GM19463 (cell line): ENCODE data around the gene DEK.
A peak's percentile ranks its signal among the peaks of the same experiment; 100 is the strongest.
"Not testable (repeated sequence)": the region's sequence is repeated elsewhere in the genome, so short reads cannot be mapped to it uniquely, and the experiment has no call there.

Experiments
- ATAC-seq: cut with Tn5 transposase; IDR thresholded peaks from one replicate; pipeline ENCODE4 v1.9.1; 2021; ENCODE audit warnings: mild to moderate bottlenecking, moderate library complexity; ENCODE audit not compliant: unreplicated experiment

DEK gene, protein sequence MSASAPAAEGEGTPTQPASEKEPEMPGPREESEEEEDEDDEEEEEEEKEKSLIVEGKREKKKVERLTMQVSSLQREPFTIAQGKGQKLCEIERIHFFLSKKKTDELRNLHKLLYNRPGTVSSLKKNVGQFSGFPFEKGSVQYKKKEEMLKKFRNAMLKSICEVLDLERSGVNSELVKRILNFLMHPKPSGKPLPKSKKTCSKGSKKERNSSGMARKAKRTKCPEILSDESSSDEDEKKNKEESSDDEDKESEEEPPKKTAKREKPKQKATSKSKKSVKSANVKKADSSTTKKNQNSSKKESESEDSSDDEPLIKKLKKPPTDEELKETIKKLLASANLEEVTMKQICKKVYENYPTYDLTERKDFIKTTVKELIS

DNA sequence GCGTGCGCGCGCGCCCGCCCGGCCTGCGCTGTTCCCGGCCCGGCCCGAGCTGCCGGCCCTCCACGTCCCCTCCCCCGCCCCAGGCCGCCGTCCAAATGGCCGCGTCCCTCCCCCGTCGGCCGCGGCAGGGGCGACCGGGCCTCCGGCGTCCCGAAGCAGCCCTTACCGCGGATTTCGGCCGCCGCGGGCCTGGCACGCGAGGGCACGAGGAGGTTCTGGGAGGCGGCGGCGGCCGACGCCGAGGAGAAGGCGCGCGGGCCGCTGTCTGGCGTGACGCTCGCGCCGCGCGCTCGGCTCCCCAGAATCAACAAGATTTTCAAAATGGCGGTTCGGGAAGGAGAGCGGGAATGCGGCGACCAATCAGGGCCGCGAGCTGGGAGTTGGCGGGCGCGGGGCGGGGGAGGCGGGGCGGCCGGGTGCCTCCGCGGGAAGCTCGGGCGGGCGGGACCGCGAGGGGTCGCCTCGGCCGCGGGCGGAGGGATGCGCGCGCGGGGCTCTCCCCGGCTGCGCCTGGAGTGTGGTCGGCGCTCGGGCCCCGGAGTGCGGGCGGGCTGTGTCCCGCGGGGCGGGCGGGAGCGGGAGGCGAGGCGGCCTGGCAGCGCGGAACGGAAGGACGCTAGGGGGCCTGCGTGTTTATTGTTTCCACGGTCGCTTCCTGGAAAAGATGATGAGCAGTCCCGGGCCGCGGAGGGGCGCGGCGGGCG, at the start of gene DEK:
Gene DEK (minus strand): TSS at position 312 of the 704 bp plus-strand sequence. CDS start 543 bp downstream, outside the sequence.
- peak; percentile 32 for ATAC-seq

DNA sequence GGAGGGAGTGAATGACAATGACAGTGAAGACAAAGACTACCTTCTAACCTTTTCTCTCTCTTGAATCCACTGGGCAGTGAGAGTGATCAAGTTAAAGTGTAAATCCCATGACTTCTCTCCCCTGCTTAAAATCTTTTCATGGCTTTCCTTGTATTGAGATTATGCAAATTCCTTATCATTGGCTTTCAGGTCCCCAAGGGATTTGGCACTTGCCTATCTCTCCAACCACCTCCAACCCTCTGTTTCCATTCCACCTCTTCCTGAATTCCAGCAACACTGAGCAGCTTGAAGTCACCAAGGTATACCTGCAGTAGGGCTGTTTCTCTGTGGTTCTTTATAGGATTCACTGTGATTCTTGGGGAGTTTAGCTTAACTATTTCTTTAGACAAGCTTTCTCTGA, 48.0 kb upstream of the DEK start:
- ATAC-seq = no peak

DNA sequence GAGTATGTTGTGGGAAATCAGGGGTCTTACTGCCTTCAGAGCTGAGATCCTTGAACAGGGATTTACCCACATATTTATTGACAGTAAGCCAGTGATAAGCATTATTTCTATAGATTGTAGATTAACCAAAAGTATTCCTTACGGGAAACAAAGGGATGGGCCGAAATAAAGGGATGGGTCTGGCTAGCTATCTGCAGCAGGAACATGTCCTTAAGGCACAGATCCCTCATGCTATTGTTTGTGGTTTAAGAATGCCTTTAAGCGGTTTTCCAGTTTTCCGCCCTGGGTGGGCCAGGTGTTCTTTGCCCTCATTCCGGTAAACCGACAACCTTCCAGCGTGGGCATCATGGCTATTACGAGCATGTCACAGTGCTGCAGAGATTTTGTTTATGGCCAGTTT, 45.7 kb upstream of the DEK start:
- not testable (repeated sequence) for ATAC-seq

DNA sequence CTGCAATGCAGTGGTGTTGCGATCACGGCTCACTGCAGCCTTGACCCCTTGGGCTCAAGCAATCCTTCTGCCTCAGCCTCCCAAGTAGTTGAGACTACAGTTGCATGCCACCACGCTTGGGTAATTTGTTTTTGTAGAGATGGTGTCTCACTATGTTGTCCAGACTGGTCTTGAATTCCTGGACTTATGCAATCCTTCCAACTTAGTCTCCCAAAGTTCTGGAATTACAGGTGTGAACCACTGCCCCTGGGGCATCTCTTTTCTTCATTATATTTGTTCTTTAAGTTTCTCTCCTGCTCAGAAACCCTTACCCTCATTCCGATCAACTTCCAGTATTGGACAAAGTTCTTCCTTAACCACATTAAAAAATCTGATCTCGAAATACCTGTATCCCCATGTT, 44.7 kb upstream of the DEK start:
- no peak for ATAC-seq

DNA sequence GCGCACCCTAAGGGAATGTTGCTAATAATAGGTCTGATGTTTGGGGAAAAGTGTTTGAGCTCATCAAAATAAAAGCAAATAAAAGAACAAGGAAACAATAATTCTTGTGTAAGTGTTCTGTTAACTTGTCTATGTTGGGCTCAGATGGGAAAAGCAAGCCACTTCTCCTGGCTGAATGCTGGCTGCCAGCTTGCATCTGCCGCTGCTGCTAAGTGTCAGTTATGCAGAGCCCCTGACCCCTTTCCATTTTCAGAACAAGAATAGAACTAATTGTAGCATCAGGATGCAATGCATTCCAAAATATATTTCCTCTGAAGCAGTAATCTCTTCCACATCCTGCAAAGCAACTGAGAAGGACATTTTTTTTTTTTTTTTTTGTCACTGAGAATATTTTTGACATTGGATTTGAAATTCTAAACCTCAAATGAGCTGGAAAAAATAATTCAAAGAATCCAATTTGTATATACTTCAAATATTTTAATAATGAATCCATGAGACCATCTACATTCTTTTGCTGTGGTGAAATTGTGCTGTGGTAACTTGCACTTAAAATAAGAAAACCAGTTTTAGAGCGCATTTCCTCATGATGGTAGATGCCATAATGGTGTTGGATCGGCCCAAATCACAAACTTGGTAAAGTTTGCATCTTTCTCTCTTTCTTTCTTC, 43.9 kb upstream of the DEK start:
- ATAC-seq = no peak

DNA sequence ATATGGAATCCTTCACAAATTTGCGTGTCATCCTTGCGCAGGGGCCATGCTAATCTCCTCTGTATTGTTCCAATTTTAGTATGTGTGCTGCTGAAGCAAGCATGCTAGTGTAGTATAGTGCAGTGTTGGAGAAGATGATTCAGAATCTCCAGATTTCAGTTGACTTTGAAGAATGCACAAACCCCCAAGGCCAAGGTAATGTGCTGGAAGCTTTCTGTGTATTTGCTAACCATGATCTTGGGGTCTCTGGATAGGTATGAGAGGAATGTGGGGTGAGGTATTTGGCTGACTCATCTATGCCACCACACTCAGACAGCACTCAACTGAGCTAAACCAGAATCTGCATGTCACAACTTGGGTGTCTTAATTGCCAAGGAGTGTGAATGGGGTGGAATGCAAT, 42.6 kb upstream of the DEK start:
- ATAC-seq = no peak

DNA sequence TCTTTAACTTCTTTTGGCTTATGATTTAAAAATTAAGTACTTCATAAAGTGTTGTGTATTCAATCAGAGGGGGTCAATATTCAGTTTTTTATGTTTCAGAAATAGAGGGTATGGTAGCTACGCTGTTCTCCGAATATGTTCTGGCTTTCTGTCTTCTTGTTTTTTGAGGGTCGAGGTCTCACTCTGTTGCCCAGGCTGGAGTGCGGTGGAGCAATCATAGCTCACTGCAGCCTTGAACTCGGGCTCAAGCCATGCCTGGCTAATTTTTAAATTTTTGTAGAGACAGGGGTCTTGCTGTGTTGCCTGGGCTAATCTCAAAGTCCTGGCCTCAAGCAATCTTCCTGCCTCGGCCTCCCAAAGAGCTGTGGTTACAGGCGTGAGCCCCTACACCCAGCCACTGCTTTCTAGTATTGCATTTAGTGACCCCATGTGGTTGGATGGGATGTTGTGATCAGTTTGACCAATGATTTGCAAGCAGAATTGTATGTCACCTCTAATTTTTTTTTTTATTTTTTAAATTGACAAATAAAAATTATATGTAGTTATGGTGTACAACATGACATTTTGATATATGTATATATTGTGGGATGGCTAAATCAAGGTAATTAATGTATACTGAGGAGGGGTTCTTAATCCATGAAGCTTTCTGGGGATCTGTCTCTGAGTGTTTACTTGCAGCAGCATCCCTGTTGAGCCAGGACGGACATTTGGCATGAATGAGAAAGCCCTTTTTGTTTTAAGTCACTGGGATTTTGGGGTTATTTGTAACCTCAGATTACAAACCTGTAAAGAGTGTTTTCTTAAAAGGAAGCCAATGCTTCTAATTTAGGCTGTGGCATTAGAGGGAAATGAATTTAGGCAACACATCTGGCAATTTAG, 38.5 kb upstream of the DEK start:
- no peak for ATAC-seq

DNA sequence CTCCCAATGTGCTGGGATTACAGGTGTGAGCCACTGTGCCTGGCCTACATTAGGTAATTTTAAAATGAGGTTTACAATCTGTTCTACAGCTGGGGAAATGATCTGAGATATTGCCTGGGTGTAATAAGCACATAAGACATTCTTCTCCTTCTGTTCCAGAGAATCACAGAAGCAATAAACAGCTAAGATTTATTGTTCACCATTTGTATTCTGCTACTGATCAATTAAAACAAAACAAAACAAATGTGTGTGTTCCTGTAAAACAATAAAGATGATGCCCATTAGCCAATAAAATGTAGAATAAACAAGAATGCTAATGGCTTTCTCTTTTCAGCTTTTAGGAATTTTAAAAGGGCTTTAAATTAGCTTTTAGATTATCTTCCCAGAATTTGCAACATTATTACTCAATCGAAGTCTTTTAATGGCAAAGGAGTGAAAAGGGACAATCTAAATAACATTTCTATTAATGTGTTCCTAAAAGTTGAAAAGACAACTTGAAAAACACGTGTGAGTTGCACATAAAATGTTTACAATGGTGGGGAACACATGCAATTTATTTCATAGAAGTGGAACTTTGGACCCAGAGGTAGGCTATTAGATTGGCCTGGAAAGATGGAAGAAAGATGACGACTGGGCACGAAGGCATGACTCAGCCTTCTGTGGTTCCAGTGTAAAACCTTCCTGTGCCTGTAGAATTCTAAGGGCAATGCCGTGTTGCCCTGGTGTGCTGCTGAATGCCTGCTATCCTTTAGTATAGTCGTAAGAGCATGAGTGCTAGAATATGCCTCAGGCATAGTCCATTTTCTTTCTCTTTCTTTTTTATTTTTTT, 29.0 kb upstream of the DEK start:
- no peak for ATAC-seq

DNA sequence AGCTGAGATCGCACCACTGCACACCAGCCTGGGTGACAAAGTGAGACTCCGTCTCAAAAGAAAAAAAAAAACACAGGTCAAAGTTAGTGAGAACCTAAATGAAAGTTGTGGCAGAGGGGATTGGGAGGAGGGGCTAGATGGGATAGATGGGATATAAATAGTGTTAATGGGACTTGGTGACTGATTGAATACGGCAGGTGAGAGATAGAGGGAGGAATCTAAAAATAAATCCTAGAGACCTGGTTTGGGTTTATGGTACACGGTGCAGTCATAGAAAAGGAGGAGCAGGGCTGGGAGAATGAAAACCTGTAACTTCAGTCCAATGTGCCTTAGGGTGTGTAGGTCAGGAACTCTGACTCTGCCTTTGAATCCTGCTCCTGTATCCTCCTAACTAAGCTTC, 25.0 kb upstream of the DEK start:
- ATAC-seq = no peak

DNA sequence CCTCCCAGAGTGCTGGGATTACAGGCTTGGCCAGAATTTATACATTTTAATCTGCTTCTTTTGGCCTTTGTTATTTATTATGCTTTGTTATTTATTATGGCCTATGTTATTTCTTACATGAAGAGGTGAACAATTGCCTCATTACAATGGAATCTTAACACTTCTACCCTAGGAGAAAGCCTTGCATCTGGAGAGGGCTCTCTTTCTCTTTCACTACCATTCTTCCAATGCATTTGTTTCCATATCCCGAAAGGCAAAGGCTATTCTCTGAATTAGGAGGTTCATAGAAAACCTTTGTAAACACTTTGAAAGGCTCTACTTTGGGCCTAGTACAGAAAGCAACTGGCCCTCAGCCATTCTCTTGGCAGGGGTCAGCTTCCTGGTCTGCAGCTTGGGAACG, 19.9 kb upstream of the DEK start:
- no peak for ATAC-seq

DNA sequence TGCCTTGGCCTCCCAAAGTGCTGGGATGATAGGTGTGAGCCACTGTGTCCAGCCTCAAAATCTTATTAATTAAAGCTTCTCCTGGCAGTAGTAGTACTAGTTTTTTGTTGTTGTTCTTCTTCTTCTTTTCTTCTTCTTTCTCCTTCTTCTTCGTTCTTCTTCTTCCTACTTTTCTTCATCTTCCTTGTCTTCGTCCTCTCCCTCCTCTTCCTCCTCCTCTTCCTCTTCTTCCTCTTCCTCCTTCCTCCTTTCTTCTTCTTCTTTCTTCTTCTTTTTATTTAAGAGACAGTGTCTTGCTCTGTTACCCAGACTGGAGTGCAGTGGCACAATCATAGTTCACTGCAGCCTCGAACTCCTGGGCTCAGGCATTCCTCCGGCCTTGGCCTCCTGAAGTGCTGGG, 17.2 kb upstream of the DEK start:
- ATAC-seq = no peak

DNA sequence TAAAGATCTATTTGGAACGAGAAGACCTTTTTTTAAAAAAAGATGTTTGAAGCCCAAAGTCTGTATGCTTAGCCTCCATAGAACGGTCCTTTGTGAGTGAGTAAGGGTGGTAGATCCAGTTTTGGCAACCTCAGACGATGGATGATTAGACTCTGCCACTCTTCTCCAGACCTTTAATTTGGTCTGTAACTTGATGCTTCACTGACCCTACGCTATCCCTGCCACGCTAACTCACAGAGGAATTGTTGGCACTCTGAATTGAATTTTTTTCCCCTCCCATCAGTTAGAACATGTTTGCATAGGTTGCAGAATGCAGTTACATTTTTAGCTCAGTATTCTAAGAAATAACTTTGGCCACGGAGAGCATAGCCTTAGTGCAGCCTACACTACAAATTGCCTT, 15.8 kb upstream of the DEK start:
- ATAC-seq = no peak

DNA sequence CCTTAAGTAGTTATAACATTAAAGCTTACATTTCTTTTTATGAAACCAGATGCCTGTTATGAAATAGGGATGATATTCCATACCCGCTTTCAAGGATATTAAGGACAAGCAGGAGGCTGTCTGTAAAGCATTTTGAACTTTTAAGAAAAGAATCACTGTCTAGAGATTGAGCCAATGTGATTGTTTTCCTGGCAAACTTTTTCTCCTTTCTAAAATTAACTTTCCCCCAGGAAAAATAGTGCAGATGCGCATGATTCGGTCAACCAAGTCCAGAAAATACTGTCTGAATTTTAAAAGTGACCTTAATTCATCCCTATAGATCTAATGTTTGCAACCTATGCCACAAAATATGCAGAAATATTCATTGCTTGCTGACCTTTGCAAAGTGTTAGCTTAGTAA, 15.1 kb upstream of the DEK start:
- ATAC-seq = no peak

DNA sequence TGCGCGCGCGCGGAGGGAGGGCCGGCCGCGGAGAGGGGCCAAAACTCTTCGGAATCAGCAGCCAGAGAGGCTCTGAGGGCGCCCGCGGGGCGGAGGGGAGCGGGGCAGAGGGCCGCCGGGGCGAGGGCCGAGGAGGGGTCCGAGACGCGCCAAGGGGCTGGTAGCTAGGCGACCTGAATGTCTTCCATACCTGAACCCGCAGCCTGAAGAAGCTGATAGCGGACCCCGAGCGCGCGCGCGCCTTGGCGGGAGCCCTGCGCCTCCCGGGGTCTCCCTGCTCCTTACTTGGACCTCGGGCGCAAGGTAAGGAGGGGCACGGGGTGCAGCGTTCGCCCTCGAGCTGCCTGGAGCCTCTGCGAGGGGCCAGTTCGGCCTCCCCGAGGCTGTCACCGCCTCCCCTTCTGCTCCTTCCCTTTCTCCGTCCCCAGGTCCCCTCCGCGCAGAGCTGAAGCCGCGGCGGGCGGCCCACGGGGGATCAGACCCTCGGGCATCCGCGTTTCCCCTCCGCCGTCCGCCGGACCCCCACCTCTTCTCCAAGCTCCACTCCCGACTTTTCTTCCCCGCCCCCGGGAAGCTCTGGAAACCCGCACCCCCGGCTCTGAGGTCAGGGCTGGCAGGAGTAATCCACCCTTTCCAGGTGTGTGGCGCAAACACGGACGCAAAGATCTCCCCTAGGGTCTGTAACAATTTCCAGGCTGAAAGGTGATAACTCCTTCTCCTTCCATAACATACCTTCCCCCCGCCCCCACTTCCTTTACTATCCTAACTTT, 13.1 kb upstream of the DEK start:
- no peak for ATAC-seq

DNA sequence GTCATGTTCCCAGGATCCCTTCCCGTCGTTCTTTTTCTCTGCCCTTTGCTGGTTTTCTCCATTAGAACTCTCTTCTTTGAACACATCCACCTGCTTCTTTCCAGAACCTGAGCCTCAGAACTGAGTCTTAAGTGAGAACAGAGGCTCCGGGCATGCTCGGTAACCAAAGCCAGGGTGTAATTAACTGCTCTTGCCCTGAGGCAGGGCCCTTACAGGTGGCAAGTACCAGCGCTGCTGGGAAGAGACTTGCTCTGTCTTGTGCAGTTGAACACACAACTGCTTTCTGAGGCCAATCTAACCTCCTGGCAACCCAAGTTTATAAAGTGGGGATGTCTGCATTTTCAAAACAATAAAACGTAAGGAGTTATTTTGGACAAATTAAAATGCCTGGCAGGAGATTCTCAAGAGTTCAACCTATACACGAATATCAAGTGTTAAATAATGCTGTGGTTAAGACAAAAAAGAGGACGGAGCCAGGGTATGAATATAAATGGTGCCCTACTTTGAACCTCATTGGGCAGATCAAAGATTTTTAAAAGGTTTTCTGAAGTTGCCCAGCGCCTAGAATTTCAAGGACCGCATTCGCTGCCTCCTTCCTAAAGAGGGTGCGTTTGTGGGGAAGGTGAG, 12.4 kb upstream of the DEK start:
- ATAC-seq = no peak

DNA sequence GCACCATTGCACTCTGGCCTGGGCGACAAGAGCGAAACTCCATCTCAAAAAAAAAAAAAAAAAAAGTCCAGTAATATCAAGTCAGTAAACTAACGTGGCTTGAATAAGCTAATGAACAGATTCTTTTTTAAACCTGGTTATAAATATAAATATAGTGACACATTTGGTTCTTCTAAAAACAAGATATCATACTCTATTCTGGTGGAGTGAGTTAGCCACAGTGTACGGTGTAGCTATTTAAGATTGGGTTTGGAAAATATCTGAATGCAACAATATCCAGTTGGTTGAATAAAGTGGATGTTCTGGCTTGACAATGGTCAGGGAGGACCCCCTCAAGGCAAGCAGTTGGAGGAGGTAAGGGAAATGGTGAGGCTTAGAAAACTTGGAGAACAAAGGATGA, 5.9 kb upstream of the DEK start:
- no peak for ATAC-seq

DNA sequence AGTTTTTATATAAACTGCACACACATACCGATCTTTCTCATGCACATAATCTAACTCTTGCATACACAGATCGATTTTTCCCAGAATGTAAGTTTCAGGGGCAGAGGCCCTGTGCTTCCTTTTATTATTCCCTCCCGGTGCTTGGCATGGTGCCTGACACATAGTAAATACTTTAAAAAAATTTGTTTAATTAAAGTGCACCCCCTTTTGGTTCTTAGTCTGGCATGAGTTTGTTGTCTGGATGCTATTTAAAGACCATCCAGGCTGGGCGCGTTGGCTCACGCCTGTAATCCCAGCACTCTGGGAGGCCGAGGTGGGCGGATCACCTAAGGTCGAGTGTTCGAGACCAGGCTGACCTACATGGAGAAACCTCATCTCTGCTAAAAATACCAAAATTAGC, 5.4 kb upstream of the DEK start:
- no peak for ATAC-seq

DNA sequence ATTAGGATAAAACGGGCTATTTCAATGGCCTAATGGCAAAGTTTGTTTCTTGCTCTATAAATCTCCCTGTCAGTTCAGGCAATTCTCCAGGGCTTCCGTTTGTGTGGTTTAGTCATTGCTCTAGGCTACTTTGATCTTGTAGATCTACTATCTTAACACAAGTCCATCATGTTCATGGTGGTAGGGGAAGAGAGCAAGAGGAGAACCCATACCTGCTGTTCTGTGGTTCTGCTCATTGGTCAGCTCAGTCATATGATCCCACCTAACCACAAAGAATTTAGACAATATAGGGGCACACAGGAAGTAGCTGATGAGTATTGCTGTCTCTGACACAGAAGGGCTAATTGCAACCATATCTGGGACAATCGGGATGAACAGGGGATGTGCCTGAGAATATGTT, 4.9 kb upstream of the DEK start:
- ATAC-seq = no peak

DNA sequence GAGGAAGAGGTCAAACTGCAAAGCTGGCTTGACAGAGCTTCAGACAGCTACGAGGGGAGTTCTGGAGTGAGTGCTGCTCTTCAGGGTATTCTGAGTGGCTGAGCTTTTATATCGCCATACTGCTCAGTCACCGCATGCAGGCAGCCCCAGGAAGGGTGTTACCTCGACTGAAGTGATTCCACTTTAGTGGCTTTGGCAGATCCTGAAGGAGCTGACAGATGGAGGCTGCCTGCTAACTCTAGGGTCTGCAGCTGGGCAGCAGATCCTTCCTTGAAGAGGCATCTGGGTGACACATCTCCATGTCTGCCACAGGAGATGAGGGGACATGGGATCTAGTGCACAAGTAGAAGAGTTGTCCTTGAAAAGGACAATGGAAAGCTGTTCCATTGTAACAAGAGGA, 3.7 kb upstream of the DEK start:
- ATAC-seq = no peak
